ENCODE data around the gene WFIKKN1. TPM values are rescaled to one million over a fixed set of nuclear protein-coding genes. Genes with fewer than 3 reads are reported as not detected.
A peak's percentile ranks its signal among the peaks of the same experiment; 100 is the strongest.

WFIKKN1 gene
- total and polyA plus RNA-seq, 2 of the 13 experiments (the other 11 are each of a cell fraction or from before 2014, with no cell fraction given) = 1.7 to 4.9 TPM

DNA sequence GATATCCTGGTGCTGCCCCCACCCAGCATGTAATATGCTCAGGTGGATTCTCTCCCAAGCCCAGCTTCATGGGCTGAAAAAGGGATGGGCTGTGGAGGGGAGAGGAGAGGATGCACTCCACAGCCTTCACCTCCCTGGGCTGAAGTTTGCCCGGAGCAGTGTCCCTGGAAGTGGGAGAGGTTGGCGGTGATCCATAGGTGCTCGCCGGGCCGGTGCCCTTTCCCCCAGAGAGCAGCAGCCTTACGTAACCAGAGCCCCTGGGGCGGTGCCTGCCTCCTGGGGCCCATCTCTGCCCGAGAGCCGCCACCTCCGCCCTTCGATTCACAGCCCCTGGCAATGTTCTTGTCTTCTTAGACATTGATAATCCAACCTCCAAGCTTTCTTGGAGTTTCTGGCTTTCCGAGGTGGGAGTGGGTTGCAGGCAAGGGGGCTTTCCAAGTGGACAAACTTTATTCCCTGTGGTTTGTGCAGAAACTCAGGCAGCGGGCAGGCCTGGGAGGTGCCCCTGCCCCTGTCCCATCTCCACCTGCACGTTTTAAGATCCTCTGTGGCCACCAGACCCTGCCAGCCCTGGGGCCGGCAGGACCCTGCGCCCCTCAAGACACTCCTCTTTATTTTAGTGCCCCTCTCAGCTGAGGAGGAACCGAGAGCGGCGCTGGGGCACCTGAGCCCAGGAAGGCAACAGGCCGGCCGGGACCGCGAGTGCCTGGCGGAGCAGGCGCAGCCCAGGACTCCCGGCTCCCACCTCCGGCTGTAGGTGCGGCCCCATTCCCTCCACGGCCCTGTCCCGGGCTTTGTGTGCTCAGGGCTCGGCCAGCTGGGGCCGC, 15.3 kb downstream of the WFIKKN1 start (continued):
- TF ChIP-seq, protein P1, sequence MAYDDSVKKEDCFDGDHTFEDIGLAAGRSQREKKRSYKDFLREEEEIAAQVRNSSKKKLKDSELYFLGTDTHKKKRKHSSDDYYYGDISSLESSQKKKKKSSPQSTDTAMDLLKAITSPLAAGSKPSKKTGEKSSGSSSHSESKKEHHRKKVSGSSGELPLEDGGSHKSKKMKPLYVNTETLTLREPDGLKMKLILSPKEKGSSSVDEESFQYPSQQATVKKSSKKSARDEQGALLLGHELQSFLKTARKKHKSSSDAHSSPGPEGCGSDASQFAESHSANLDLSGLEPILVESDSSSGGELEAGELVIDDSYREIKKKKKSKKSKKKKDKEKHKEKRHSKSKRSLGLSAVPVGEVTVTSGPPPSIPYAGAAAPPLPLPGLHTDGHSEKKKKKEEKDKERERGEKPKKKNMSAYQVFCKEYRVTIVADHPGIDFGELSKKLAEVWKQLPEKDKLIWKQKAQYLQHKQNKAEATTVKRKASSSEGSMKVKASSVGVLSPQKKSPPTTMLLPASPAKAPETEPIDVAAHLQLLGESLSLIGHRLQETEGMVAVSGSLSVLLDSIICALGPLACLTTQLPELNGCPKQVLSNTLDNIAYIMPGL (CRISPR knock-in tag; IDR thresholded peaks at IDR 0.05; ENCODE audit: borderline replicate concordance in 1 of 2, low read depth in 1 of 2) = 0 out of 4 replicates have a peak, but pooled peaks of 1 of the 2 experiments have one; percentile 4
- TF ChIP-seq PHF8 (CRISPR knock-in tag; IDR thresholded peaks at IDR 0.05) (no peak; the same call in 1 of the 2 replicates), ZNF737 (CRISPR knock-in tag; IDR thresholded peaks at IDR 0.05; ENCODE audit: borderline replicate concordance) (no peak), GATAD1 (CRISPR knock-in tag; IDR thresholded peaks at IDR 0.05) (peak; percentile 40), FOXK1 (CRISPR knock-in tag; IDR thresholded peaks at IDR 0.05; ENCODE audit: borderline replicate concordance, low read depth) (no peak), HNF4A (CRISPR knock-in tag; IDR thresholded peaks at IDR 0.05) (no peak), ZNF431 (CRISPR knock-in tag; IDR thresholded peaks at IDR 0.05; ENCODE audit: borderline replicate concordance, low read depth) (0 out of 2 replicates have a peak, but pooled peaks have one; percentile 63)
- TF ChIP-seq, protein P2, sequence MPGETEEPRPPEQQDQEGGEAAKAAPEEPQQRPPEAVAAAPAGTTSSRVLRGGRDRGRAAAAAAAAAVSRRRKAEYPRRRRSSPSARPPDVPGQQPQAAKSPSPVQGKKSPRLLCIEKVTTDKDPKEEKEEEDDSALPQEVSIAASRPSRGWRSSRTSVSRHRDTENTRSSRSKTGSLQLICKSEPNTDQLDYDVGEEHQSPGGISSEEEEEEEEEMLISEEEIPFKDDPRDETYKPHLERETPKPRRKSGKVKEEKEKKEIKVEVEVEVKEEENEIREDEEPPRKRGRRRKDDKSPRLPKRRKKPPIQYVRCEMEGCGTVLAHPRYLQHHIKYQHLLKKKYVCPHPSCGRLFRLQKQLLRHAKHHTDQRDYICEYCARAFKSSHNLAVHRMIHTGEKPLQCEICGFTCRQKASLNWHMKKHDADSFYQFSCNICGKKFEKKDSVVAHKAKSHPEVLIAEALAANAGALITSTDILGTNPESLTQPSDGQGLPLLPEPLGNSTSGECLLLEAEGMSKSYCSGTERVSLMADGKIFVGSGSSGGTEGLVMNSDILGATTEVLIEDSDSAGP (CRISPR knock-in tag; IDR thresholded peaks at IDR 0.05; ENCODE audit: borderline replicate concordance) = peak; percentile 72
- TF ChIP-seq, protein P3, sequence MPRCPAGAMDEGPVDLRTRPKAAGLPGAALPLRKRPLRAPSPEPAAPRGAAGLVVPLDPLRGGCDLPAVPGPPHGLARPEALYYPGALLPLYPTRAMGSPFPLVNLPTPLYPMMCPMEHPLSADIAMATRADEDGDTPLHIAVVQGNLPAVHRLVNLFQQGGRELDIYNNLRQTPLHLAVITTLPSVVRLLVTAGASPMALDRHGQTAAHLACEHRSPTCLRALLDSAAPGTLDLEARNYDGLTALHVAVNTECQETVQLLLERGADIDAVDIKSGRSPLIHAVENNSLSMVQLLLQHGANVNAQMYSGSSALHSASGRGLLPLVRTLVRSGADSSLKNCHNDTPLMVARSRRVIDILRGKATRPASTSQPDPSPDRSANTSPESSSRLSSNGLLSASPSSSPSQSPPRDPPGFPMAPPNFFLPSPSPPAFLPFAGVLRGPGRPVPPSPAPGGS (CRISPR knock-in tag; IDR thresholded peaks at IDR 0.05) = no peak
- TF ChIP-seq, protein P4, sequence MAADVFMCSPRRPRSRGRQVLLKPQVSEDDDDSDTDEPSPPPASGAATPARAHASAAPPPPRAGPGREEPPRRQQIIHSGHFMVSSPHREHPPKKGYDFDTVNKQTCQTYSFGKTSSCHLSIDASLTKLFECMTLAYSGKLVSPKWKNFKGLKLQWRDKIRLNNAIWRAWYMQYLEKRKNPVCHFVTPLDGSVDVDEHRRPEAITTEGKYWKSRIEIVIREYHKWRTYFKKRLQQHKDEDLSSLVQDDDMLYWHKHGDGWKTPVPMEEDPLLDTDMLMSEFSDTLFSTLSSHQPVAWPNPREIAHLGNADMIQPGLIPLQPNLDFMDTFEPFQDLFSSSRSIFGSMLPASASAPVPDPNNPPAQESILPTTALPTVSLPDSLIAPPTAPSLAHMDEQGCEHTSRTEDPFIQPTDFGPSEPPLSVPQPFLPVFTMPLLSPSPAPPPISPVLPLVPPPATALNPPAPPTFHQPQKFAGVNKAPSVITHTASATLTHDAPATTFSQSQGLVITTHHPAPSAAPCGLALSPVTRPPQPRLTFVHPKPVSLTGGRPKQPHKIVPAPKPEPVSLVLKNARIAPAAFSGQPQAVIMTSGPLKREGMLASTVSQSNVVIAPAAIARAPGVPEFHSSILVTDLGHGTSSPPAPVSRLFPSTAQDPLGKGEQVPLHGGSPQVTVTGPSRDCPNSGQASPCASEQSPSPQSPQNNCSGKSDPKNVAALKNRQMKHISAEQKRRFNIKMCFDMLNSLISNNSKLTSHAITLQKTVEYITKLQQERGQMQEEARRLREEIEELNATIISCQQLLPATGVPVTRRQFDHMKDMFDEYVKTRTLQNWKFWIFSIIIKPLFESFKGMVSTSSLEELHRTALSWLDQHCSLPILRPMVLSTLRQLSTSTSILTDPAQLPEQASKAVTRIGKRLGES (CRISPR knock-in tag; IDR thresholded peaks at IDR 0.05; ENCODE audit: borderline replicate concordance) = no peak
- TF ChIP-seq, protein P5, sequence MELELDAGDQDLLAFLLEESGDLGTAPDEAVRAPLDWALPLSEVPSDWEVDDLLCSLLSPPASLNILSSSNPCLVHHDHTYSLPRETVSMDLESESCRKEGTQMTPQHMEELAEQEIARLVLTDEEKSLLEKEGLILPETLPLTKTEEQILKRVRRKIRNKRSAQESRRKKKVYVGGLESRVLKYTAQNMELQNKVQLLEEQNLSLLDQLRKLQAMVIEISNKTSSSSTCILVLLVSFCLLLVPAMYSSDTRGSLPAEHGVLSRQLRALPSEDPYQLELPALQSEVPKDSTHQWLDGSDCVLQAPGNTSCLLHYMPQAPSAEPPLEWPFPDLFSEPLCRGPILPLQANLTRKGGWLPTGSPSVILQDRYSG (CRISPR knock-in tag; IDR thresholded peaks at IDR 0.05) = no peak
- TF ChIP-seq, protein P6, sequence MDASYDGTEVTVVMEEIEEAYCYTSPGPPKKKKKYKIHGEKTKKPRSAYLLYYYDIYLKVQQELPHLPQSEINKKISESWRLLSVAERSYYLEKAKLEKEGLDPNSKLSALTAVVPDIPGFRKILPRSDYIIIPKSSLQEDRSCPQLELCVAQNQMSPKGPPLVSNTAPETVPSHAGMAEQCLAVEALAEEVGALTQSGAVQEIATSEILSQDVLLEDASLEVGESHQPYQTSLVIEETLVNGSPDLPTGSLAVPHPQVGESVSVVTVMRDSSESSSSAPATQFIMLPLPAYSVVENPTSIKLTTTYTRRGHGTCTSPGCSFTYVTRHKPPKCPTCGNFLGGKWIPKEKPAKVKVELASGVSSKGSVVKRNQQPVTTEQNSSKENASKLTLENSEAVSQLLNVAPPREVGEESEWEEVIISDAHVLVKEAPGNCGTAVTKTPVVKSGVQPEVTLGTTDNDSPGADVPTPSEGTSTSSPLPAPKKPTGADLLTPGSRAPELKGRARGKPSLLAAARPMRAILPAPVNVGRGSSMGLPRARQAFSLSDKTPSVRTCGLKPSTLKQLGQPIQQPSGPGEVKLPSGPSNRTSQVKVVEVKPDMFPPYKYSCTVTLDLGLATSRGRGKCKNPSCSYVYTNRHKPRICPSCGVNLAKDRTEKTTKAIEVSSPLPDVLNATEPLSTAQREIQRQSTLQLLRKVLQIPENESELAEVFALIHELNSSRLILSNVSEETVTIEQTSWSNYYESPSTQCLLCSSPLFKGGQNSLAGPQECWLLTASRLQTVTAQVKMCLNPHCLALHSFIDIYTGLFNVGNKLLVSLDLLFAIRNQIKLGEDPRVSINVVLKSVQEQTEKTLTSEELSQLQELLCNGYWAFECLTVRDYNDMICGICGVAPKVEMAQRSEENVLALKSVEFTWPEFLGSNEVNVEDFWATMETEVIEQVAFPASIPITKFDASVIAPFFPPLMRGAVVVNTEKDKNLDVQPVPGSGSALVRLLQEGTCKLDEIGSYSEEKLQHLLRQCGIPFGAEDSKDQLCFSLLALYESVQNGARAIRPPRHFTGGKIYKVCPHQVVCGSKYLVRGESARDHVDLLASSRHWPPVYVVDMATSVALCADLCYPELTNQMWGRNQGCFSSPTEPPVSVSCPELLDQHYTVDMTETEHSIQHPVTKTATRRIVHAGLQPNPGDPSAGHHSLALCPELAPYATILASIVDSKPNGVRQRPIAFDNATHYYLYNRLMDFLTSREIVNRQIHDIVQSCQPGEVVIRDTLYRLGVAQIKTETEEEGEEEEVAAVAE (CRISPR knock-in tag; IDR thresholded peaks at IDR 0.05; ENCODE audit: borderline replicate concordance) = no peak
